Activated naive CD8-positive, alpha-beta T cell (primary cell): ENCODE data around the gene CCL18.
"Not testable (repeated sequence)": the region's sequence is repeated elsewhere in the genome, so short reads cannot be mapped to it uniquely, and the experiment has no call there.

Experiments used
- H3K27ac Mint-ChIP-seq: one replicate; pipeline ENCODE4 v1.8.0; 2021; ENCODE audit warnings: mixed read lengths
- H3K27me3 Mint-ChIP-seq: one replicate; pipeline ENCODE4 v1.8.0; 2021; ENCODE audit warnings: mixed read lengths
- H3K36me3 Mint-ChIP-seq: one replicate; pipeline ENCODE4 v1.8.0; 2021; ENCODE audit warnings: mixed read lengths
- H3K4me1 Mint-ChIP-seq: one replicate; pipeline ENCODE4 v1.8.0; 2021; ENCODE audit warnings: low read depth, mixed read lengths
- H3K4me3 Mint-ChIP-seq: one replicate; pipeline ENCODE4 v1.8.0; 2021; ENCODE audit warnings: mild to moderate bottlenecking, mixed read lengths
- H3K9me3 Mint-ChIP-seq: one replicate; pipeline ENCODE4 v1.8.0; 2021; ENCODE audit warnings: low read depth, mixed read lengths

CCL18 gene

GRCh38 chr17:36057911-36058310 is 6.2 kb upstream of the CCL18 start:
- no peaks in the 10 kb centered on the region for H3K9me3 Mint-ChIP-seq
- no peak overlapping the region for H3K27ac Mint-ChIP-seq
- no peaks in the 10 kb centered on the region for H3K36me3 Mint-ChIP-seq
- peaks cover 2% of the 10 kb centered on the region for H3K27me3 Mint-ChIP-seq
- H3K4me1 Mint-ChIP-seq = no peaks in the 10 kb centered on the region
- H3K4me3 Mint-ChIP-seq = no peak overlapping the region

- Mint-ChIP-seq H3K9me3 (no peaks in the 10 kb centered on the region), H3K4me3 (no peak overlapping the region), H3K27ac (no peak overlapping the region), H3K4me1 (no peaks in the 10 kb centered on the region), H3K36me3 (no peaks in the 10 kb centered on the region), H3K27me3 (peaks cover 2% of the 10 kb centered on the region)
These were observed 4.7 kb upstream of the CCL18 start for GRCh38 chr17:36059406-36059805.

GRCh38 chr17:36060816-36061215 is 3.3 kb upstream of the CCL18 start:
- Mint-ChIP-seq H3K27ac (no peak overlapping the region), H3K4me3 (no peak overlapping the region), H3K4me1 (no peaks in the 10 kb centered on the region), H3K9me3 (no peaks in the 10 kb centered on the region), H3K36me3 (no peaks in the 10 kb centered on the region), H3K27me3 (peaks cover 2% of the 10 kb centered on the region)

DNA sequence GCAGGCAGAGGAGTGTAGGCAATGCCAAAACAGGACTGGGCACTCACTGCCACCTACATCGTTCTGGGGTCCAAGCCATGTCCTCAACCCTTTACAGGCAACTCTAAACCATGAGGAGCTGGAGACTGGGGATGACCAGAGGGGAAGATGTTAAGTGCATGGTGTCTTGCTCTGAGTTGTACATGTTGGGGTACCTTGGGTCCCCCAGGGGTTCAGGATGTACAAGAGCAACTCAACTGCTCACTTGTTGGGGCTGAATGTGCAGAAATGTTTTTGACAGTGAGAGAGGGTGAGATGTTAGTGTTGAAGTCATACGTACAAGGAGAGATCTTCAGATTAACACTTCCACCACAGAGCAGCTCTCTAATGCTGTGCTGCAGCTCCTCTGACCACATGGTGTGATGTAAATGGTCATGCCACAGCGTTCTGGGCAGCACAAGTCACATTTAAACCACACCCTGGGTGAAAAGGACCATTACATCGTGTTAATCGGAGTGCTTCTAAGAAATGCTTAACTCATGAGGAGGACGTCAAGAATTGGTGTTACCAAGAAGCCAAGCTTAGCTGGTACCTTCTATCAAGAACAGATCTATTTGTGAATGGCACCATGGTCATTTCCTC is 2.4 kb downstream of the CCL18 start:
- no peaks in the 10 kb centered on the region for H3K27me3 Mint-ChIP-seq
- H3K36me3 Mint-ChIP-seq = no peaks in the 10 kb centered on the region
- H3K4me3 Mint-ChIP-seq = no peak overlapping the region
- H3K9me3 Mint-ChIP-seq = no peaks in the 10 kb centered on the region
- H3K27ac Mint-ChIP-seq = no peak overlapping the region
- no peaks in the 10 kb centered on the region for H3K4me1 Mint-ChIP-seq

GRCh38 chr17:36068524-36068923 is 4.5 kb downstream of the CCL18 start:
- H3K4me1 Mint-ChIP-seq = peaks cover 5% of the 10 kb centered on the region
- no peaks in the 10 kb centered on the region for H3K9me3 Mint-ChIP-seq
- no peak overlapping the region for H3K4me3 Mint-ChIP-seq
- H3K27ac Mint-ChIP-seq = no peak overlapping the region
- H3K36me3 Mint-ChIP-seq = no peaks in the 10 kb centered on the region
- H3K27me3 Mint-ChIP-seq = no peaks in the 10 kb centered on the region

DNA sequence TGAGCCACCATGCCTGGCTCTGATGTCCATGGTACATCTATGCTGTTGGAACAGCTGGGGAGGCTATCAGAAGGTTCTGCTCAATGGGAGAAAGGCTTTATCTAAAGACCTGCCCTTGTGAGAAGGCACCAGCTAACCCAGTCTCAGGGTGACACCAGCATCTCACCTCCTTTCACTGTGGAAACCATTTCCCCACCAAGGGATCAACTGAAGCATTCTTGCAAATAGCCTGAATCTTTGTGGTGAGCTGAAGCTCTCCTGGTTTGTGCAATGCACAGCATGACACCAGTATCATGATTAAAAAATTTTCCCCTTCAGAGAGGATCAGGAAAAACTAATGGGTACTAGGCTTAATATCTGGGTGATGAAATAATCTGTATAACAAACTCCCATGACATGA is 5.1 kb downstream of the CCL18 start:
- Mint-ChIP-seq H3K4me1 (peaks cover 5% of the 10 kb centered on the region), H3K9me3 (no peaks in the 10 kb centered on the region), H3K27ac (no peak overlapping the region), H3K36me3 (no peaks in the 10 kb centered on the region), H3K4me3 (no peak overlapping the region), H3K27me3 (no peaks in the 10 kb centered on the region)

DNA sequence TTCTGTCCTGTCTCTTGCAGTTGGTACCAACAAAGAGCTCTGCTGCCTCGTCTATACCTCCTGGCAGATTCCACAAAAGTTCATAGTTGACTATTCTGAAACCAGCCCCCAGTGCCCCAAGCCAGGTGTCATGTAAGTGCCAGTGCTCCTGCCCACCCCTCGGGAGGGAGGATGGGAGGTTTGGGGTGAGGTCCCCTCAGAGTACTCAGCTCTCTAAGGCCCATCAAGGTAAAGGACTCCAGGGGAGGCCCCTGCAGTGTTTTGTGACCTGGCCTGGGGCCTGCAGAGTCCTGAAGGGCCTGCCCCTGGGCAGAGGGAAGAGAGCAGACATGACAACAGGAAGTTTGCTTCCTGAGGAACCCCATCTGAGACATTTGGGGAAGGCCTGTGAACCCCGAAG is 6.4 kb downstream of the CCL18 start:
- H3K9me3 Mint-ChIP-seq = no peaks in the 10 kb centered on the region
- no peak overlapping the region for H3K27ac Mint-ChIP-seq
- no peaks in the 10 kb centered on the region for H3K27me3 Mint-ChIP-seq
- no peak overlapping the region for H3K4me3 Mint-ChIP-seq
- H3K4me1 Mint-ChIP-seq = peaks cover 9% of the 10 kb centered on the region
- no peaks in the 10 kb centered on the region for H3K36me3 Mint-ChIP-seq

DNA sequence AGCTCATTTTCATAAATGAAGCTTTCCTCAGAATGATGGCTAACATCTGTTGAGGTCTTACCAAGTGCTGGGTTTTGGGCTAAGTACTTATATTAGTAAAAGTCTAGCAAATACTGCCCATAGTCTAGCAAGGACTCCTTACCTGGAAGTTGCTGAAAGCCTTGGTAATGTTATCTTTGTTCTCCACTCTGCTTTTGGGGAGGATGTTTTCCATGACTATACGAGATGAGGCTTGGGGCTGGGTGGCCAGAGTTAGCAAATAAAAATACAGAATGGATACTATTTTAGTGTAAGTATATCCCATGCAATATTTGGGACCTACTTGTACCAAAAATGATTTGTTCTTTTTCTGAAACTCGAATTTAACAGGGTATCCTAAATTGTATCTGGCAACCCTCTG is 7.7 kb downstream of the CCL18 start:
- no peaks in the 10 kb centered on the region for H3K9me3 Mint-ChIP-seq
- H3K27ac Mint-ChIP-seq = no peak overlapping the region
- no peak overlapping the region for H3K4me3 Mint-ChIP-seq
- peaks cover 9% of the 10 kb centered on the region for H3K4me1 Mint-ChIP-seq
- H3K36me3 Mint-ChIP-seq = no peaks in the 10 kb centered on the region
- H3K27me3 Mint-ChIP-seq = no peaks in the 10 kb centered on the region

GRCh38 chr17:36072431-36073121 is 8.5 kb downstream of the CCL18 start:
- no peaks in the 10 kb centered on the region for H3K36me3 Mint-ChIP-seq
- H3K4me1 Mint-ChIP-seq = peaks cover 9% of the 10 kb centered on the region
- H3K27me3 Mint-ChIP-seq = no peaks in the 10 kb centered on the region
- H3K4me3 Mint-ChIP-seq = no peak overlapping the region
- no peak overlapping the region for H3K27ac Mint-ChIP-seq
- no peaks in the 10 kb centered on the region for H3K9me3 Mint-ChIP-seq

- H3K27ac Mint-ChIP-seq = no peak overlapping the region
- peaks cover 9% of the 10 kb centered on the region for H3K4me1 Mint-ChIP-seq
- H3K4me3 Mint-ChIP-seq = no peak overlapping the region
- H3K36me3 Mint-ChIP-seq = no peaks in the 10 kb centered on the region
- no peaks in the 10 kb centered on the region for H3K27me3 Mint-ChIP-seq
- no peaks in the 10 kb centered on the region for H3K9me3 Mint-ChIP-seq
These were observed 10.3 kb downstream of the CCL18 start for GRCh38 chr17:36074365-36074764.

- peak overlapping the region; percentile 35 for H3K4me3 Mint-ChIP-seq
- not testable (repeated sequence) for H3K36me3 Mint-ChIP-seq, H3K27me3 Mint-ChIP-seq, H3K9me3 Mint-ChIP-seq
- H3K27ac Mint-ChIP-seq = peak overlapping the region; percentile 78
- peaks cover 18% of the 10 kb centered on the region for H3K4me1 Mint-ChIP-seq
These were observed 17.8 kb downstream of the CCL18 start for GRCh38 chr17:36081681-36082471.

DNA sequence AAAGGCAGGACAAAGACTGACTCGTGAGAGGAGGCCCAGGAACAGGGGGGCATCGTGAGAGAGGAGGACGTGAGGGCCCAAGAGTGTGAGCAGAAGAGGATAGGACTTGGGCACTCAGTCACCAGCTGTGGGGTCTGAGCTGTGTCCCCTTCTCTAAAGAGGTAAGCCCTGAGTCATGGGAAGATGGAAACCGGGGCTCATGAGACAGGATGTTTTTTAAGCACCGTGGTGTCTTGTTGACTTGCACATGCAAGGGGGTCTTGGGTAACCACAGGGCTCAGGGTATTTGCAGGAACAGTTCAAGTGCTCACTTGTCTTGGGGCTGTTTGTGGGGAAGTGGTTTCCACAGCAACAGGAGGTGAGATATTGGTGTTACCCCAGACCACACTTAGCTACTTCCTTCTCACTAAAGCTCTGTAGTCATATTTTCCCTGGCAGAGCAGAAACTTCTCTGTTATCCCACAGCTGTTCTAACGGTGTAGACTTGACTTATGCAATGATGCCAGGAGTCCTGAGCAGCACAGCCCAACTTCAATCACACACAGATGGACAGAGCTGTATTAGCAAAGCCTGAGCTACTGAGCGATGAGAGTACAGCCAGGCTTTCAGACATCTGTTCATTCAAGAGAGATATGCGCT is 18.5 kb downstream of the CCL18 start:
- peak overlapping the region; percentile 35 for H3K4me3 Mint-ChIP-seq

DNA sequence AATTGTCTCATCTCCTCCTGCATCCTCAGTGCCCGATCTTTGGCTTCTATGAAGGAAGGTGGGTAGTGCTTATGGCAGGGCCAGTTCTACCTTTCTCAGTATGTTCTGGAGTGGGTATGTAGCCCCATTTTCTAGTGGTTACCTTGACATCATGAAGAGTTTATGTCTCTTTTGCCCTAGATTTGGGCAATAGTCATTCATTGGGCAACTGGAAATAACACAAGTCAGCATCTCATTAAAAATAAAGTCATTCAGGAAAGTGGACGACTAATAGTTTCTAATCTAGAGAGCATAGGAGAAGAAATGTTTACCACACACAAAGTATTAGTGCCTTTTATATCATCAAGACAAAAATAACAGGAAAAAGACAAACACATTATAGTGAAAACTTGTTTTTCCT is 19.6 kb downstream of the CCL18 start:
- H3K4me3 Mint-ChIP-seq, H3K9me3 Mint-ChIP-seq, H3K27ac Mint-ChIP-seq, H3K27me3 Mint-ChIP-seq, H3K36me3 Mint-ChIP-seq: not testable (repeated sequence)
- H3K4me1 Mint-ChIP-seq = peaks cover 18% of the 10 kb centered on the region

More for the DNA sequence above, 18.5 kb downstream of the CCL18 start:
- H3K9me3 Mint-ChIP-seq, H3K27me3 Mint-ChIP-seq, H3K36me3 Mint-ChIP-seq: not testable (repeated sequence)
- Mint-ChIP-seq H3K4me1 (peaks cover 18% of the 10 kb centered on the region), H3K27ac (peak overlapping the region; percentile 78)

DNA sequence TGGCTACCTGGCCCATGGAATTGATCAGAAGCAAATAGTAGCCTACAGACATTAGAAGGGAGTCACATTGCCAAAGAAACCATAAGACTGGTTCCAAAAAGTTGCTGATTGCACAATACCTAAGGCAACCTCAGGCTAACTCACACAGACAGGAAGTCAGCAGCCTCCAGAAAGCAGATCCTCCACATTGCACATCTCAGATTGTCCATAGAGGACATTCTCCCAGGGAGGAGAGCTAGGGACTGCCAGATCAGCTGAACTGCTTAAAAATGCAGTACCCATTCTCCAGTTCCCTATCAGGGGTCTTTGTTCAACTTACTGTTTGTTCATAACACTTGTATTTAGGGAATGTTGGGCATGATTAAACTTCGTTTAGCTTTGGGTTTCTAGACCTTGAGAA is 21.7 kb downstream of the CCL18 start:
- Mint-ChIP-seq H3K27me3 (no peaks in the 10 kb centered on the region), H3K27ac (no peak overlapping the region), H3K4me1 (peaks cover 29% of the 10 kb centered on the region), H3K4me3 (no peak overlapping the region), H3K9me3 (no peaks in the 10 kb centered on the region), H3K36me3 (no peaks in the 10 kb centered on the region)

DNA sequence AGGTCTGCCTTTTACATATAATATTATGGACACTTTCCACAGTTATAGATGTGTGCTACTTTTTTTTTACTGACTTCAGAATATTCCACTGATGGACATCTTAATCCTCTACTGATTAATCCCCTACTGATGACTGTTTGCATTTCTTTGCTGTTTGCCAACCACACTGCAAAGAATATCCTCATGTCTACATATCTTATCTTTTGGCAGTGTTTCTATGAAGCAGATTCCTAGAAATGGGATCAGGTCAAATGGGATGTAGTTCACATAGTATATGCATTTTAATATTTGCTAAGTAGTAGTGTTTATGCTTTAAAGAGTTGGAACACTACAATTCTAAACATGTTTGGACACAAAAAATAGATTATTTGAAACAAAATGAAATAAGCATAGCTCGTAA is 22.7 kb downstream of the CCL18 start:
- H3K36me3 Mint-ChIP-seq = no peaks in the 10 kb centered on the region
- peaks cover 4% of the 10 kb centered on the region for H3K27me3 Mint-ChIP-seq
- peaks cover 31% of the 10 kb centered on the region for H3K4me1 Mint-ChIP-seq
- H3K27ac Mint-ChIP-seq = no peak overlapping the region
- no peak overlapping the region for H3K4me3 Mint-ChIP-seq
- no peaks in the 10 kb centered on the region for H3K9me3 Mint-ChIP-seq
